ENCODE data around the gene OR6Q1. TPM values are rescaled to one million over a fixed set of nuclear protein-coding genes. Genes with fewer than 3 reads are reported as not detected.

OR6Q1 gene
- total RNA-seq, 1 donor from 2014 or later = not detected

- no peak for DNase-seq
- H3K27me3 ChIP-seq (ENCODE audit: low read depth) = no peaks in the 10 kb centered on the region
- H3K4me1 ChIP-seq = peaks cover 25% of the 10 kb centered on the region
- H3K27ac ChIP-seq (replicated peaks) = no peak overlapping the region
- H3K9me3 ChIP-seq (replicated peaks) = no peaks in the 10 kb centered on the region
- no peak for TF ChIP-seq CTCF (IDR thresholded peaks at IDR 0.05; ENCODE audit: borderline replicate concordance)
- H3K4me3 ChIP-seq = no peak overlapping the region
- H3K36me3 ChIP-seq = no peaks in the 10 kb centered on the region
- intact Hi-C loops (cut with micrococcal nuclease) = no loop called here
Measured at GRCh38 chr11:58057481-58057880, 26.7 kb downstream of the OR6Q1 start.

- no peaks in the 10 kb centered on the region for H3K27me3 ChIP-seq (ENCODE audit: low read depth)
- peaks cover 25% of the 10 kb centered on the region for H3K4me1 ChIP-seq
- DNase-seq = no peak
- no peak overlapping the region for H3K4me3 ChIP-seq
- intact Hi-C loops (cut with micrococcal nuclease) = no loop called here
- H3K27ac ChIP-seq (replicated peaks) = peak overlapping the region; percentile 46
- no peaks in the 10 kb centered on the region for H3K9me3 ChIP-seq (replicated peaks)
- H3K36me3 ChIP-seq = no peaks in the 10 kb centered on the region
- TF ChIP-seq CTCF (IDR thresholded peaks at IDR 0.05; ENCODE audit: borderline replicate concordance) = no peak
Measured at GRCh38 chr11:58058276-58059006, 27.7 kb downstream of the OR6Q1 start.

GRCh38 chr11:58059007-58059350, 28.2 kb downstream of the OR6Q1 start:
- Histone ChIP-seq H3K27ac (replicated peaks) (peak overlapping the region; percentile 46), H3K27me3 (ENCODE audit: low read depth) (no peaks in the 10 kb centered on the region), H3K4me3 (no peak overlapping the region), H3K9me3 (replicated peaks) (no peaks in the 10 kb centered on the region), H3K4me1 (peaks cover 25% of the 10 kb centered on the region), H3K36me3 (no peaks in the 10 kb centered on the region)
- DNase-seq = no peak
- TF ChIP-seq CTCF (IDR thresholded peaks at IDR 0.05; ENCODE audit: borderline replicate concordance) = no peak
- intact Hi-C loops (cut with micrococcal nuclease) = no loop called here

GRCh38 chr11:58060535-58060934, 29.8 kb downstream of the OR6Q1 start:
- Histone ChIP-seq H3K27ac (replicated peaks) (no peak overlapping the region), H3K9me3 (replicated peaks) (no peaks in the 10 kb centered on the region), H3K36me3 (no peaks in the 10 kb centered on the region), H3K4me3 (no peak overlapping the region), H3K27me3 (ENCODE audit: low read depth) (no peaks in the 10 kb centered on the region), H3K4me1 (peaks cover 25% of the 10 kb centered on the region)
- TF ChIP-seq CTCF (IDR thresholded peaks at IDR 0.05; ENCODE audit: borderline replicate concordance) = no peak
- DNase-seq = no peak
- intact Hi-C loops (cut with micrococcal nuclease) = no loop called here

GRCh38 chr11:58060939-58061672, 30.4 kb downstream of the OR6Q1 start:
- DNase-seq = no peak
- intact Hi-C loops (cut with micrococcal nuclease) = no loop called here
- peak; percentile 15 for TF ChIP-seq CTCF (IDR thresholded peaks at IDR 0.05; ENCODE audit: borderline replicate concordance)
- no peaks in the 10 kb centered on the region for H3K9me3 ChIP-seq (replicated peaks)
- peaks cover 25% of the 10 kb centered on the region for H3K4me1 ChIP-seq
- no peak overlapping the region for H3K27ac ChIP-seq (replicated peaks)
- no peaks in the 10 kb centered on the region for H3K27me3 ChIP-seq (ENCODE audit: low read depth)
- no peaks in the 10 kb centered on the region for H3K36me3 ChIP-seq
- H3K4me3 ChIP-seq = no peak overlapping the region

Measured in left ventricle myocardium inferior (tissue), 1 donor.